GM21529 (cell line): ENCODE data around the gene SLC2A11.
"Not testable (repeated sequence)": the region's sequence is repeated elsewhere in the genome, so short reads cannot be mapped to it uniquely, and the experiment has no call there.

Experiments used
- ATAC-seq: cut with Tn5 transposase; IDR thresholded peaks from one replicate; pipeline ENCODE4 v1.9.1; 2021; ENCODE audit not compliant: unreplicated experiment

SLC2A11 gene

DNA sequence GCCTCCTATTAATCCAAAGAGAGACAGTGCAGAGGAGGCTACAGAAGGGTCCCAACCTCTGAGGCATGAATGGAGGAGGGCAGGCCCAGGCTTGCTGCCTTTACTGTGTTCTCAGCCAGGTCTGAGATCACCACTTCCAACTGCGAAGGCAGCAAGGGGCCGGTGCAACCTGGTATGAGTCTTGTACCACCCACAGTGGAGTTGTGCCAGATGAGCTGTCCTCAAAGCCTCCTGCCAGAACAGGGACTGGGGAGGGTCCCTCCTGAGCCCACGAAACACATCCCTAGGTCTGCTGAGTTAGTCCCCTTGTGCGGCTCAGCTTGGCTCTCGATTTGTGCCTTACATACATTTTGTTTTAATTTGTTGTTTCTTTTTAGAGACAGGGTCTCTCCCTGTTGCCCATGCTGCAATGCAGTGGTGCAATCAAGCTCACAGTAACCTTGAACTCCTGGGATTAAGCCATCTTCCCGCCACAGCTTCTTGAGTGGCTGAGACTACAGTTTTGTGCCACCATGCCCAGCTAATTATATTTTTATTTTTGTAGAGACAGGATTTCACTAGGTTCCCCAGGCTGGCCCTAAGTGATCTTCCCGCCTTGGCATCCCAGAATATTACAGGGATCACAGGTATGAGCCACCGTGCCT, 45.8 kb downstream of the SLC2A11 start:
- no peak for ATAC-seq

GRCh38 chr22:23904573-23905254, 47.0 kb downstream of the SLC2A11 start:
- no peak for ATAC-seq

DNA sequence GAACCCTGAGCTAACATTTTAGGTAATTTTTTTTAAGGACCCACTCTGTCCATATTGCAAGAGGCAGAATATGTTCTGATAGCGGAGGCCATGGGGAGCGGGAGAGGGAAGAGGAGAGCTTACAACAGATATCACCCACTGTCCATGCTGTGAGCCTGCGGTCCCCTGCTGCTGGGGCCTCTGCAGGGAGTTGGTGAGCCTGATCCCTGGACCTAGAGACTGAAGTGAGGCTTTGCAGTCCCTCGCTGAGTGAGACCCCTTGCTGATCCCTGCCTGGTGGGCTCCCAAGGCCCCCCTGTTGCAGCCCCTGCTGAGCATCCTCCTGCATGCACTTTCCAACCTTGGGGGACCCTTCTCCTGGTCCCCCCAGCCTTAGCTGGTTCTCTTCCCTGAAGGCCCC, 49.0 kb downstream of the SLC2A11 start:
- ATAC-seq, result no peak

- ATAC-seq, result not testable (repeated sequence)
These were observed 49.7 kb downstream of the SLC2A11 start for GRCh38 chr22:23907423-23907822.

DNA sequence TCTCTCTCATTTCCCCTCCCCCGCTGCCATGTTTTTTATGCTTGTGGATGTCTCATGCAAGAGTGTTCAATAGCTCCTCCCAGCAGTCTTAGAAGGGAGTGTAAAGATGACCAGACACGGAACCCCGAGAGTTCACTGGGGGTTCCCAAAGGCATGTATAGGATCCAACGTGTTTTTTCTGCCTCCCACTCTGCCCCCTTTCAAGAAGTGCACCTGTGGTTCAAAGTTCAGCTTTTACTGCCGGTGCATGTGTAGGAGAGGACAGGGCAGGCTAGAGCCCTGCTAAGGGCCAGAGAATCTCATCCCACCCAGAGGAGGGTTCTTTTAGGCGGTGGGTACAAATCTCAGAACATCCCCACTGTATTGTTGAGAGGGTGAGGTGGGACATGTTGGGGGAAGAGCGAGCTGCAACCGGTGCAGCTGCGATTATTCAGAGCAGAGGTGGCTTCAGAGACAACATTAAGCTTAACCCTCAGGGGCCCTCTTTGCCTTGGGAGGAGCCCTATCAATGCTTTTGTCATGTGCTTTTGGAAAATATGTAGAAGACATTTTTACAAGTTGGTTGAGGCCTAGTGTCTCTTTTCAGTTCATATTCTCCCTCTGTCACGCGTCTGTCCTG, 51.0 kb downstream of the SLC2A11 start:
- ATAC-seq, result no peak

- ATAC-seq, result no peak
These were observed 51.7 kb downstream of the SLC2A11 start for GRCh38 chr22:23909296-23909898.

GRCh38 chr22:23910496-23911190, 53.0 kb downstream of the SLC2A11 start:
- ATAC-seq, result no peak

DNA sequence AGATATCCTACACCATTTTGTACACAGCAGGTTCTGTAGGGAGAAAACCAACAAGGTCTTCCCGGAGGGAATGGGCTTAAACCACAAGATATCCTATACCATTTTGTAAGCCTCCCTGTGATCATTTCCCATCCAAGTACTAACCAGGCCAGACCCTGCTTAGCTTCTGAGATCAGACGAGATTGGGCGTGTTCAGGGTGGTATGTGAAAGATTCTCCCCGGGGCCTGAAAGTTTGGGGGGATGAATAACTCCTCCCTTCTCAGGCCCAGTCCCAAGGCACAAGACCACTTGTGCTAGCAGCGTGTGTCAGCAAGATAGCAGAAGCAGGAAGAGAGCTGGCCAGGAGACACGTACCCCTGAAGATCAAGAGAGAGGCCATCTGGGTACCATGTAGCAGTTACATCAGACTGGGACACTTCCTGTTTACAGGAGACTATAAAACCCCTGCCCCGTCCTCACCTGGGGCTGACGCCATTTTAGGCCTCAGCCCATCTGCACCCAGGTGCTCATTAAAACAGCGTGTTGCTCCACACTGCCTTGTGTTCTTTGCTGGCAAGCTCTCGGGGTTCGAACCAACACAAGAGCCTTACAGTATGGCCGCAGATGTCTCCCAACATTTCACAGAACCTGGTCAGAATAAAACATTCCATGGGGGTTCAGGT, 53.8 kb downstream of the SLC2A11 start:
- no peak for ATAC-seq

- no peak for ATAC-seq
These were observed 54.7 kb downstream of the SLC2A11 start for GRCh38 chr22:23912293-23912903.

- ATAC-seq, result peak; percentile 9
These were observed 55.6 kb downstream of the SLC2A11 start for GRCh38 chr22:23913306-23913660.

DNA sequence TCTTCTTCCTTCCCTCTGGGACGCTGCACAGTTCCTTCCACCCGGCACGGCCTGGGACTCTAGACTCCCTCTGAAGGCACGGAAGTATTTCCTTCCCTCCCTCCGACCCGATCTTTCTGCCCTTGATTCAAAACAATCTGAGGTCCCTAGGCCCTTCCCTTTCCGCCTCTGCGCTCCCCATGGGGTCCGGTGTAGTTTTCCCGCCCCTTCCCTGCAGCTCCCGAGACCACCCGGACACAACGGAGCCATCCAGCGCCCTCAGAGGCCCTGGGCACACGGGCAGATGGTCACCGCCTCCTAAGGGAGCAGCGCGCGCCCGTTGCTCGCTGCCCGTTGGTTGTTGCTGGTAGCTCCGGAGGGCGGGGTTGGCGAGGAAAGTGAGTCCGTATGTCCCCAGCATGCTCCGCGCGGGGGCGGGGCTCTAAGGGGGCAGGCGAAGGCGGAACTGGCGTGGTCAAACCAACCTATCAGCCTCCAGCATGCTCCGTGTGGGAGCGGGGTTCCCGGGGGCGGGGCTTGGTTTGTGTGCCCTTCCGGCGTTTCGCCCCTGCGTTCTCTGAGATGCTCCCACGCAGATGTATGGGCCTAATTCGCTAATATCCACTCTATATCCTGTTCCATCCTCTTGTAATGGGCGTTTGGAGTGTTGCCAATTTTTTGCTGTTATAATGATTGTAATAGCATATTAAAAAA, 56.1 kb downstream of the SLC2A11 start:
- ATAC-seq, result peak; percentile 96

GRCh38 chr22:23915290-23915689, 57.6 kb downstream of the SLC2A11 start:
- no peak for ATAC-seq

DNA sequence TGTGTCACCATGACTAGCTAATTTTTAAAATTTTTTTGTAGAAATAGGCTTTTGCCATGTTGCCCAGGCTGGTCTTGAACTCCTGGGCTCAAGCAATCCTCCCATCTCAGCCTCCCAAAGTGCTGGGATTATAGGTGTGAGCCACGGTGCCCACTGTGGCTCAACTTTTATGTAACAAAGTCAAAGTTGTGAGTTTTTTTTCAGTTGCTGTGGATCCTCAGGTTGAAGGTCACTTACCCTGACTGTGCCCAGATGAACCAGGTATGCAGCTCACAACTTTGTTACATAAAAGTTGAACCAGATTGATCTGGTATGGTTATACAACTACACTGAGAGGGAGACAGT, 62.6 kb downstream of the SLC2A11 start:
- ATAC-seq, result not testable (repeated sequence)

- ATAC-seq, result not testable (repeated sequence)
These were observed 64.0 kb downstream of the SLC2A11 start for GRCh38 chr22:23921586-23922201.

- ATAC-seq, result no peak
These were observed 65.2 kb downstream of the SLC2A11 start for GRCh38 chr22:23922921-23923320.

GRCh38 chr22:23925020-23925606, 67.4 kb downstream of the SLC2A11 start:
- no peak for ATAC-seq

DNA sequence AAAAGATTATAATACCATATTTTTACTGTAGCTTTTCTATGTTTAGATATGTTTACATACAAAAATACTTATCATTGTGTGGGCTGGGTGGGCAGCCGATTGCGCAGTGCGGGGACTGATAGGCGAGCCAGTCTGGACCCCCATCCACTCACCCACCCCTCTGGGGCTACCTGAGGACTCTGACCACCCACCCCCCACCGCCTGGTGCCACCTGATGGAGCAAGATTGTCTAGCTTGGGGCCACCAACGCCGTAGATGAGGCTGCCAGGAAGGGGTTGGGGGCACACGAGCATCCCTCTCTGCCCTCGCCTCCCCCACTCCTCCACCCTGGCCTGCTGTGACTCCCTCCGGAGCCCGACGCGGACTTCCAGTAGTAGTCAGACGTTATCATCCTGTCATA, 68.9 kb downstream of the SLC2A11 start:
- ATAC-seq, result no peak
